Measurements from ENCODE around the gene GCN1.

The GCN1 gene, protein sequence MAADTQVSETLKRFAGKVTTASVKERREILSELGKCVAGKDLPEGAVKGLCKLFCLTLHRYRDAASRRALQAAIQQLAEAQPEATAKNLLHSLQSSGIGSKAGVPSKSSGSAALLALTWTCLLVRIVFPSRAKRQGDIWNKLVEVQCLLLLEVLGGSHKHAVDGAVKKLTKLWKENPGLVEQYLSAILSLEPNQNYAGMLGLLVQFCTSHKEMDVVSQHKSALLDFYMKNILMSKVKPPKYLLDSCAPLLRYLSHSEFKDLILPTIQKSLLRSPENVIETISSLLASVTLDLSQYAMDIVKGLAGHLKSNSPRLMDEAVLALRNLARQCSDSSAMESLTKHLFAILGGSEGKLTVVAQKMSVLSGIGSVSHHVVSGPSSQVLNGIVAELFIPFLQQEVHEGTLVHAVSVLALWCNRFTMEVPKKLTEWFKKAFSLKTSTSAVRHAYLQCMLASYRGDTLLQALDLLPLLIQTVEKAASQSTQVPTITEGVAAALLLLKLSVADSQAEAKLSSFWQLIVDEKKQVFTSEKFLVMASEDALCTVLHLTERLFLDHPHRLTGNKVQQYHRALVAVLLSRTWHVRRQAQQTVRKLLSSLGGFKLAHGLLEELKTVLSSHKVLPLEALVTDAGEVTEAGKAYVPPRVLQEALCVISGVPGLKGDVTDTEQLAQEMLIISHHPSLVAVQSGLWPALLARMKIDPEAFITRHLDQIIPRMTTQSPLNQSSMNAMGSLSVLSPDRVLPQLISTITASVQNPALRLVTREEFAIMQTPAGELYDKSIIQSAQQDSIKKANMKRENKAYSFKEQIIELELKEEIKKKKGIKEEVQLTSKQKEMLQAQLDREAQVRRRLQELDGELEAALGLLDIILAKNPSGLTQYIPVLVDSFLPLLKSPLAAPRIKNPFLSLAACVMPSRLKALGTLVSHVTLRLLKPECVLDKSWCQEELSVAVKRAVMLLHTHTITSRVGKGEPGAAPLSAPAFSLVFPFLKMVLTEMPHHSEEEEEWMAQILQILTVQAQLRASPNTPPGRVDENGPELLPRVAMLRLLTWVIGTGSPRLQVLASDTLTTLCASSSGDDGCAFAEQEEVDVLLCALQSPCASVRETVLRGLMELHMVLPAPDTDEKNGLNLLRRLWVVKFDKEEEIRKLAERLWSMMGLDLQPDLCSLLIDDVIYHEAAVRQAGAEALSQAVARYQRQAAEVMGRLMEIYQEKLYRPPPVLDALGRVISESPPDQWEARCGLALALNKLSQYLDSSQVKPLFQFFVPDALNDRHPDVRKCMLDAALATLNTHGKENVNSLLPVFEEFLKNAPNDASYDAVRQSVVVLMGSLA (N-terminal part only)

DNA sequence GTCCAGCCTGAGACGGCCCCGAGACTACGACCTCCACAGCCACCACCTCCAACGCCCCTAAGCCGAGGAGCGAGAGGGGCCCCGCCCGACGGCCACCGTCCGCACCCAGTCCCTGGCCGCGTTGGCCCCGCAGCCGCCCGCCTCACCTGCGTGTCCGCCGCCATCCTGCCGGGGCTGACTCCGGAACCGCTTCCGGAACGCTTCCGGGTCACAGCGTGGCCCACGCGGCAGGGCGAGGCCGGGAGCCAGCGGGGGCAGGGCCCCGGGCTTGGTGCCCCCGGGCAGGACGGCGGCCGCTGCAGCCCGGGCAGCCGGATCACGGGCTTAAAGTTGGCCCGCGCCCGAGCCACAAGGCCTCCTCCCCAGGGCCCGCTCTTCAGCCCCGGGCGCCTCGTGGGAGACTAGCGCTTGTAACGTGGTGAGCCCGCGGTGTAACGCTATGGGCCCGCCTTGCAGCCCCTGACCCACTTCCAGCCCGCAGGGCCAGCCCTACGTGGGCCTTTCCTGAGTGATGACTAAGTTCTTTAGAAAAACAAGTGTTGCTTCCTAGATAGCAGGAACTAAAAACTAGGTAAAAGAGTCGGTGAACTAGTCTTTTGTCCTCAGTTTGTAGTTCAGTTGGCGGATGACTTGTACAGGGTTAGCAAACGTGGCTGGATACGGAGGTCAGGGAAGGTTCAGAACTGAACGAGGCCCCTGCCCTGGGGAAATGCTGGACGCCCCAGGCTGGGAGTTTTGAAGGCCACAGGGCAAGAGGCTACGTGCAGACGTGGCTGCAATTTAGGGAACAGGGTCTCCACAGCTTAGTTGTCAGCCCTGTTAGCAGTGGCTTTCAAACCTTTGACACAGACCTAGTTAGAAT lies at the start of gene GCN1:
Gene GCN1, minus strand, starts transcription at position 182 of the 862 bp plus-strand sequence. Its CDS starts 18 bp downstream, at position 164.
- ATAC-seq (replicated peaks; ENCODE audit: extremely low read depth, poor library complexity, severe bottlenecking) (peak; percentile 84), DNase-seq (ENCODE audit: low spot score in 2 of 2) (peak; percentile 79 to 90)
- Mint-ChIP-seq H3K4me3 (peak within 1 kb of the TSS; percentile 85), H3K27me3 (no peaks in the 10 kb centered on the region), H3K4me1 (peaks cover 40% of the 10 kb centered on the region), H3K27ac (ENCODE audit: low read depth) (peak within 1 kb of the TSS; percentile 91), H3K36me3 (ENCODE audit: insufficient read depth) (peaks cover 59% of the 10 kb centered on the region), H3K9me3 (no peaks in the 10 kb centered on the region)

DNA sequence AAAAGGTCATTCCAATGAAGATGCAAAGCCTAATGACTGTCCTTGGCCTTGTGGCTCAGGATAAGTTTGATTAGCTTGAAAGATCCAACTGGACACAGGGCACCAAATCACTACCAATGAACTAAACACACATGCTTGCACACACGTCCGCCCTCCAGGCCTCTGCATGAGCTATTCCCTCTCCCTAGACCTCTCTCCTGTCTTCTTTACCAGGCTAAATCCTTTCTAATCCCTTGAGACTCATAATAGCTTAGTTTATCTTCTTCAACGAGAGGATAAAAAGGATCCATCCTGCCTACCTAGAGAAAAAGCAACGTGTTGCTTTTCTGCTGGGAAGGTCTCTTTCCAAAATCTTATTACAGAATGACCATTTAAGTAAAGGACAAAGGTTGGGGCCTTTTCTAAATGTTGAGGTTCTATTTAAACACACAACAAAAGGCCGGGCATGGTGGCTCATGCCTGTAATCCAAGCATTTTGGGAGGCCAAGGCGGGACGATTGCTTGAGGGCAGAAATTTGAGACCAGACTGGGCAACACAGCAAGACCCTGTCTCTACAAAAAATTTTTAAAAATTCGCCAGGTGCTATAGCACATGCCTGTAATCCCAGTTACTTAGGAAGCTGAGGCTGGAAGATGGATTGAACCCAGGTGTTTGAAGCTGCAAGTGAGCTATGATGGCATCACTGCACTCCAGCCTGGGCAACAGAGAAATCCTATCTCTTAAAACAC lies 48.6 kb upstream of the GCN1 start:
- H3K4me3 Mint-ChIP-seq, result peak overlapping the region; percentile 38
- H3K27ac Mint-ChIP-seq (ENCODE audit: low read depth), result no peak overlapping the region
- H3K36me3 Mint-ChIP-seq (ENCODE audit: insufficient read depth), result peaks cover 14% of the 10 kb centered on the region

DNA sequence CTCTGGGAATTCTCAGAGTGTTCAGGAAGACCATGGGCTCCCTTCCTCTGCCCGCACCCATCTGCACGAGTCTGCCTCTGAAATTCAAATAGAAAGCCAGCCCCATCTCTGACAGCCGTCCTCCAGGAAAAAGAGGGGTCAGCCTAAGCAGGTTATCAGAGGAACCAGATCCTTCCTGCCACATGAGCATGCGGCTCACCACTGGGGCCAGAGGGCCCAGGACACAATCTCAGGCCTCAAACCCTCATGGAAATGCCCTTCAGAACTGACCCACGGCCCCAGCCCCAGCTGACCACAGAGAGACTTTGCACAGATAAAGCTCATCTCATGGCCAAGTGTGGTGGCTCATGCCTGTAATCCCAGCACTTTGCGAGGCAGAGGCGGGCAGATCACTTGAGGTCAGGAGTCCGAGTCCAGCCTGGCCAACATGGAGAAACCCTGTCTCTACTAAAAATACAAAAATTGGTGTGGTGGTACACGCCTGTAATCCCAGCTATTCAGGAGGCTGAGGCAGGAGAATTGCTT lies 47.8 kb upstream of the GCN1 start:
- Mint-ChIP-seq H3K27ac (ENCODE audit: low read depth) (no peak overlapping the region), H3K9me3 (no peaks in the 10 kb centered on the region), H3K4me3 (no peak overlapping the region), H3K4me1 (peaks cover 61% of the 10 kb centered on the region), H3K27me3 (no peaks in the 10 kb centered on the region), H3K36me3 (ENCODE audit: insufficient read depth) (peaks cover 12% of the 10 kb centered on the region)
- no peak for DNase-seq (ENCODE audit: low spot score in 2 of 2)
- no peak for ATAC-seq (replicated peaks; ENCODE audit: extremely low read depth, poor library complexity, severe bottlenecking)

More for the DNA sequence above, 48.6 kb upstream of the GCN1 start:
- Mint-ChIP-seq H3K27me3 (no peaks in the 10 kb centered on the region), H3K4me1 (peaks cover 61% of the 10 kb centered on the region), H3K9me3 (no peaks in the 10 kb centered on the region)
- ATAC-seq (replicated peaks; ENCODE audit: extremely low read depth, poor library complexity, severe bottlenecking), result no peak
- no peak for DNase-seq (ENCODE audit: low spot score in 2 of 2)

DNA sequence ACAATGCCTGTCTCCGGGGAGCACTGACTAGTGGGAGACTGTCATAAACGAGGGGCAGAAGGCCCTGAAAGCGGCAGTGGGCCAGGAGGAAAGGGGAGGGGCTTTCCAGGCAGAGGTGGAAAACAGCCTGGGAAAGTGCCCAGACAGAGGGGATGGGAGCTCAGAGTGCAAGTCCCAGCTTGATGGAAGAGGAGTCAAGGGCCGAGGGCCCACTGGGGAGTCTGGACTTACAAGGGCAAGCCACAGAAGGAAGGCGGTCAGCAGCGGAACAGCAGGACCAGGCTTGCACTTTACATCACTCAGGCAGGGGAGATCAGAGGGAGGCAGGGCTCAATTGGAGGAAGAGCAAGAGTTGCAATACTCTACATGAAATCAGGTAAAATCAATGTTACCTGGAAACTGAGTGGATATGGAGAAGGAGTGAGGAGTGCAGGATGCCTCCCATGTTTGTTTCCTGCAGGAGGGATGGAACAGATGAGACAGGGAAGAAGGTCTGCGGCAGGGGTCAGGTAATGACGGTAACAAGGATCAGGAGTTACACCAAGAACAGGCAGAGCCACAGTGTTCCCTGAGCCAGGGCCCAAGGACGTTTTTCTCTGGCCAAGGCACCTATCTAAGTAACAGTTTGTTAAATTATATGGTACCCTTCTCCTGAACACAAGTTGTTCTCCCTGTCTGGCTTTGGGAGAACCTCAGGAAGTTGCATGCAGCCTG lies 47.2 kb upstream of the GCN1 start:
- H3K27ac Mint-ChIP-seq (ENCODE audit: low read depth), result no peak overlapping the region
- H3K4me3 Mint-ChIP-seq, result peak overlapping the region; percentile 29
- no peaks in the 10 kb centered on the region for H3K27me3 Mint-ChIP-seq
- peaks cover 61% of the 10 kb centered on the region for H3K4me1 Mint-ChIP-seq
- H3K9me3 Mint-ChIP-seq, result no peaks in the 10 kb centered on the region
- H3K36me3 Mint-ChIP-seq (ENCODE audit: insufficient read depth), result peaks cover 14% of the 10 kb centered on the region
- DNase-seq (ENCODE audit: low spot score in 2 of 2) (no peak), ATAC-seq (replicated peaks; ENCODE audit: extremely low read depth, poor library complexity, severe bottlenecking) (no peak)

DNA sequence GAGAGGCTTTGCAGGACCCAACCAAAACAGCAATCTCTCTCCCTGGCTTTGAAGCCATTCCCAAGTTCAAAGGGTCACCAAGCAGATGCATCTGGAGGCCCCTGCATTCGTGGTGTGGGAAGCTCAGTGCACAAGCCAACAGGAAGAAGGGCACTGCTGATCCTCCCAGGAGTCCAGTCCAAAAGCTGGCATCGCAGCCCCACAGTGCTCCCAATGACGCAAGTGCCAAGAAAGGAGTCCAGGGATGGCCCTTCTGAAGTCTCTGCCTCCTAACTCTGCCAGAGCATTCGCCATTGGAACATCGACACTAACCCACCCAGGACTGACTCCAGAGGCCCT lies 45.9 kb upstream of the GCN1 start:
- H3K4me3 Mint-ChIP-seq, result peak overlapping the region; percentile 29
- no peak overlapping the region for H3K27ac Mint-ChIP-seq (ENCODE audit: low read depth)
- no peaks in the 10 kb centered on the region for H3K27me3 Mint-ChIP-seq
- H3K4me1 Mint-ChIP-seq, result peaks cover 70% of the 10 kb centered on the region
- ATAC-seq (replicated peaks; ENCODE audit: extremely low read depth, poor library complexity, severe bottlenecking), result no peak
- no peaks in the 10 kb centered on the region for H3K9me3 Mint-ChIP-seq
- H3K36me3 Mint-ChIP-seq (ENCODE audit: insufficient read depth), result peaks cover 18% of the 10 kb centered on the region
- no peak for DNase-seq (ENCODE audit: low spot score in 2 of 2)

DNA sequence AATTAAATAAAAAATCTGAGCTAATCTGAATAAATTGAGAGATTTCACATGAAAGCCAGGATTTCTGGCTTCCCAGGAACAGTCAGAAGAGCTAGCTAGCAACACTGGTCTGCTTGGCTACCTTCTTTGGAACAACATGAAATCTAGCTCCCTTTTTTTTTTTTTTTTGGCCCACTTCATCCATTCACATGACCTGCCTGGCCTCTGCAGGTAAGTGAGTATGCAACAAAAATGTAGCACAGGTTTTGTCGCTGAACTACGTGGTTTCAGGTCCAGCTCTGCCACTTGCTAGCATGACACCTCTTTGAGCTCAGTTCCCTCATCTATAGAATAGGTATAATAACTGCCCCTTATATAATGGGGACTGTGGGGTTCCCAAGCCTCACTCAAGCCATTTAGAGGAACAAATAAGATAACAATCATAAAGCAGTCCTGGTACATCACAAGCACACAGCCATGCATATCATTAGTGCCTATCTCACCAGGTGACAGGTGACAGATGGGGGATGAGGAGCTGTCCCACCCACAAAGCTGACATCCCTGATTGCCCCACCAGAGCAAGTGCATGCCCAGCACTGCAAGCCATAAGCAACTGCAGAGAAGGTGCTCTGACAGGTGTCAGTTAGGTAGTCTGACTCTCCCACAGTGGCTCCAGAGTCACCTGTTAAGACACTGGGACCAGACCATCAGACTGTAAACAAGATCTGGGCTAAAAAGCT lies 45.4 kb upstream of the GCN1 start:
- Mint-ChIP-seq H3K9me3 (no peaks in the 10 kb centered on the region), H3K4me3 (peak overlapping the region; percentile 29), H3K27ac (ENCODE audit: low read depth) (no peak overlapping the region), H3K27me3 (no peaks in the 10 kb centered on the region), H3K36me3 (ENCODE audit: insufficient read depth) (peaks cover 19% of the 10 kb centered on the region), H3K4me1 (peaks cover 69% of the 10 kb centered on the region)
- DNase-seq (ENCODE audit: low spot score in 2 of 2) (no peak), ATAC-seq (replicated peaks; ENCODE audit: extremely low read depth, poor library complexity, severe bottlenecking) (no peak)

DNA sequence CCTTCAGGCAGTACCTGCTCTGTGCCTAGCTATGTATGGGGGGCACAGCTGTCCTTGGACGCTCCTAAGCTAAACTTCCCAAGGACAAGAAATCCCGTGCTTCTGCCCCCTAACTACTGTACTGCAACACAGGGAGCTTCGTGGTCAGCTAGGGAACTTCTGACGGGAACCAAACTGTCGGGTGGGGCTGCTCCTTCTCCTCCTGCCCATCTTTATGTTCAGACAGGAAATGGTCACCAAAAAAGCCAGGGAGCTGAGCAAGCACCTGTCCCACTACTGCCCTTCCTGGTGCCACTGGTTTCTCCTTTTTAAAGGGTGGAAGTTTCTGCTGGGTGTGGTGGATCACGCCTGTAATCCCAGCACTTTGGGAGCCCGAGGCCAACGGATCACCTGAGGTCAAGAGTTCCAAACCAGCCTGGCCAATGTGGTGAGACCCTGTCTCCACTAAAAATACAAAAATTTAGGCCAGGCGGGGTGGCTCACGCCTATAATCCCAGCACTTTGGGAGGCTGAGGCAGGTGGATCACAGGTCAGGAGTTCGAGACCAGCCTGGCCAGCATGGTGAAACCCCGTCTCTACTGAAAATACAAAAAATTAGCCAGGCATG lies 44.4 kb upstream of the GCN1 start:
- Mint-ChIP-seq H3K4me3 (no peak overlapping the region), H3K4me1 (peaks cover 72% of the 10 kb centered on the region), H3K9me3 (no peaks in the 10 kb centered on the region), H3K36me3 (ENCODE audit: insufficient read depth) (peaks cover 15% of the 10 kb centered on the region), H3K27me3 (no peaks in the 10 kb centered on the region), H3K27ac (ENCODE audit: low read depth) (no peak overlapping the region)
- DNase-seq (ENCODE audit: low spot score in 2 of 2), result no peak
- ATAC-seq (replicated peaks; ENCODE audit: extremely low read depth, poor library complexity, severe bottlenecking), result no peak

DNA sequence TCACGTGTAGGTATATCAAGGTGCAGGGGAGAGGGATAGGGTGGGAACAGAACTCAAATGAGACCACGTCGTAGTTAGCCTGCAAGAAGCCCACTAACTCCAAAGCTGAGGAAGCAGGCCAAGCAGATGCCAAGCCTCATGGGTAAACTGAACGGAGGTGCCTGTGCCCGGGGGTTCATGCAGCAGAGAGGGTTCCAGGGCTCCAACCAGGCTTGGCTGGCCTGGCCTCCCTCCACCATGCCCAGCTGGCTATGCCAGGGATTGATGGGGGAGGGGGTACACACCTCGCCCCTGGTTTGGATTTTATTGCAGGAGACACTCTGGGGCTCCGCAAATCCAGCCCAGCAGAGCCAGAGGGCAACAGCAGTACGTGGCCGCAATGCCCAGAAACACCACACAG lies 43.7 kb upstream of the GCN1 start:
- Mint-ChIP-seq H3K36me3 (ENCODE audit: insufficient read depth) (peaks cover 15% of the 10 kb centered on the region), H3K4me1 (peaks cover 72% of the 10 kb centered on the region), H3K27ac (ENCODE audit: low read depth) (no peak overlapping the region), H3K9me3 (no peaks in the 10 kb centered on the region), H3K27me3 (no peaks in the 10 kb centered on the region), H3K4me3 (peak overlapping the region; percentile 27)
- no peak for ATAC-seq (replicated peaks; ENCODE audit: extremely low read depth, poor library complexity, severe bottlenecking)
- no peak for DNase-seq (ENCODE audit: low spot score in 2 of 2)

DNA sequence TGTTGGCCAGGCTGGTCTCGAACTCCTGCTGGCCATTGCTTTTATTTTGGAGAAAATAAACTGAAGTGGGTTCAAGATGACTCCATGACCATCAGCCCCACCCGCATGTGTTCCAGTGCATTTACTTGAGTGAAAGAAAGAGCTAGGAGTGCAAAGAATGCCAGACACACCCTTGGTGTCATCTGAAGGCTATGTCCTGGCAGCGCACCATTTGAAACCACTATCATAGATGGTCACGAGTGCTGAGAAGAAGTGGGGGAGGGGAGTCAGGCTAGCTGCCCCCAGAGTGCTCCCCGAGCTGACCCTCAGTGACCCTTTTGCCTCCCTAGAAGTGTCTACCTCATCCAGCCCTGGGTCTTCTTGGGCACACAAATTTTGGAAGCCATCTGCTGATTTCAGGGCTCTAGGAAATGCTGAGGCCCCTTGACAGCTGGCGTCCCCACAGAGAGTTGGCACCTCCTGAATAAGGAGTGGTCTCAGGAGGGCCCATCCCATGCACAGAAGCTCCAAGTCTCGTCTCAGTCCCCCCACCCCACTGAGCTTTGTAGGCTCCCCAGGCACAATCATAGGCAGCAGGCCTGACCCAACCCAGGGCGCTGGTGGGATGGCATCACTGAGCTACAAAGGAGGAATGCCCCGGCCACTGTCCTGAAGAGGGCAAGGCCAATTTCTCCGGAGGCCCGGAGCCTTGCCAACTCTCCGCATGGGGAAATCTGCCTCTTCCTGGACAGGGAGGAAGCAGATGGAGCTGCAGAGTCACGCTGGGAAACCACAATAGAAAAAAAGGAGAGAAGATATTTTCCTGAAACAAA lies 43.1 kb upstream of the GCN1 start:
- no peak for ATAC-seq (replicated peaks; ENCODE audit: extremely low read depth, poor library complexity, severe bottlenecking)
- H3K9me3 Mint-ChIP-seq, result no peaks in the 10 kb centered on the region
- no peak for DNase-seq (ENCODE audit: low spot score in 2 of 2)
- peak overlapping the region; percentile 27 for H3K4me3 Mint-ChIP-seq
- peak overlapping the region; percentile 41 for H3K27ac Mint-ChIP-seq (ENCODE audit: low read depth)
- no peaks in the 10 kb centered on the region for H3K27me3 Mint-ChIP-seq
- H3K36me3 Mint-ChIP-seq (ENCODE audit: insufficient read depth), result peaks cover 15% of the 10 kb centered on the region
- peaks cover 73% of the 10 kb centered on the region for H3K4me1 Mint-ChIP-seq

Data from central memory CD8-positive, alpha-beta T cell (primary cell).